ENCODE results near the gene OR2T1.

- TF ChIP-seq EP300 (IDR thresholded peaks at IDR 0.05) (no peak), CTCF (IDR thresholded peaks at IDR 0.05) (no peak)
Measured at GRCh38 chr1:248373761-248374160, 29.1 kb upstream of the OR2T1 start.

Measured in ovary (tissue), 3 donors.